Stimulated activated CD4-positive, alpha-beta T cell treated with anti-CD3 and anti-CD28 coated beads, Interleukin-1b, Interleukin-23, amount 100 ng/mL, for 4 hours (primary cell): ENCODE measurements around the gene IL5RA.

Source experiments
- DNase-seq, 2 donors: peaks; one replicate each; pipeline ENCODE4 v3.0.0-alpha.2; 2020; ENCODE audit warnings: low read depth in 2 of 2

The IL5RA gene

DNA sequence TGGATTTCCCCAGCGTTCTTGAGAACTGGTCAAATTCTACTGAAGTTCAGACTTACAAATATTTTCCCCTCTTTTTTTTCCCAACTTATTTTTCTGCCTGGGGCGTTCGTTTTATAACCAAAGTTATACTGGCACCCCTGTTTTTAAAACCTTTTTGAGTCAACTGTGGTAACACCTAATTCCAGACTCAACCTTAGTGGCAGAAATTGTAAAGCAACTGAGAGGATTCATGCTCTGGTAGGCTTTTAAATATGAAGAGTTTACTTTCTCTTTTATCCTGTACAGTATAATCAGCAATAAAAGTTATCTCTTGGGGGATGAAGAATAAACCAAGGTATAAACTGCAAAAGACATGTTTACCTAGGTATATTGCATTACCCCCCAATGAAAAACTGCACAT lies 2.3 kb downstream of the IL5RA start:
- DNase-seq: no peak

DNA sequence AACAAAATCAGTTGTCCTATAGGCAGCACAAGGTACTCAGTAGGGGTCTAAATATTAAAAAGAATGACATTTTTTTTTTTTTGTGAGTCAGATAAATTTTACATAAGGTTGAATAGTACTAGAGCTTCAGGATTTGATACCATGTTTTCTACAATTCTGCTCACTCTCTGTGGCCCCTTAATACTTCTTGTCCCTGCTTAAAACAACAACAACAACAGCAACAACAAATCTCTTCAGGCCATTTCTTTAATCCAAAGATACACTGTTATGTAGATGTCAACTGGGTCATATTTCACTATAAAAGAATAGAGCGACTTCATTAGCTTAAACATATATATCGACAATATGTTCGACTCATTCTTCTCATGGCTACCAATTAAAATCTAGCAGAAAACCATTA lies 3.0 kb downstream of the IL5RA start:
- DNase-seq: no peak

DNA sequence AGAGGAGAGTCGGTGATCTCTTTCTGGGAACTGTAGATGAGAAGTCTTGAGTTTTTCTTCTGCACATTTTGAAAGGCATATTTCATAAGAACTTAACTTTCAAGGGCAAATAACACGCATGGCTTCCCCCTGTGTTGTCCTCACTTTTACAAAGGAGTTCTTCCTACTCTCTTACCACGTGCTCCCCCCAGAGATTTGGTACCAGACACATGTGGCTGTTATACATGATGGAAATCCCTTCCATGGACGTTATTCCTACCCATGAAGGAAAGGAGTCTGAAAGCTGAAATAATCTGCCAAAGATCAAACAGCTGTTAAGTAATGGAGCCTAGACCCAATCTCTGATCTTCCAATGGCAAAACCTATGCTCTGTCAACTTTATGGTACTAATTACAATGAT lies 4.4 kb downstream of the IL5RA start:
- no peak for DNase-seq

DNA sequence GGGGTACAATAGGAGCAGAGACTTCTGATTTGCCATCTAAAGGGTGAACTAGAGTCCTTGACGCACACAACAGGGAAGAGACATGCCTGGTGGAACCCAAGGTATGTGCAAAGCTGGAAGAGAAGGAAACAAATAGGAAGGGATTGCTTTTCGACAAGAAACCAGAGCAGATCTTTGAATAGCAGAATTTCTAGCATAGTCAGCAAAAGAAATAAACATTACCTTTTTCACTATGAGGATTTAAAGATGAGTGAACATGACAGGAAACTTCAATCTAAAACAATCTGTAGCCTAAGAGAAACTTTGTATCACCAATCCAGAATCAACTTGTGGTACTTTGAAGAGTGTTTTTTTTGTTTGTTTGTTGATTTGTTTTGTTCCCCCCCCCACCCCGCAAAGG lies 4.9 kb downstream of the IL5RA start:
- no peak for DNase-seq

DNA sequence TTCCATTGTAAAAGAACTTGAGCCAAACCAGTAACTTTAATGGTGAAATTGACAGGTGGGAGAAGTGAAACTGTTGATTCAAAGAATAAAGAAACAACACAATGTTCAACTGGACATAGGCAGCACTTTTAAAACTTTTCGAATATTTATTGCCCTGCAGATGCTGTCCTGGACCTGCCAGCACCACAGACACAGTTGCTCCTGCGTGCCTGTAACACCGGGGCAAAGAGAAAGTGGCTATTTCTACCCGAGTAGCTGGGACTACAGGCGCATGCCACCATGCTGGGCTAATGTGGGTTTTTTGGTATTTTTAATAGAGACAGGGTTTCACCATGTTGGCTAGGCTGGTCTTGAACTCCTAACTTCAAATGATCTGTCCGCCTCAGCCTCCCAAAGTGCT lies 7.4 kb downstream of the IL5RA start:
- no peak for DNase-seq

DNA sequence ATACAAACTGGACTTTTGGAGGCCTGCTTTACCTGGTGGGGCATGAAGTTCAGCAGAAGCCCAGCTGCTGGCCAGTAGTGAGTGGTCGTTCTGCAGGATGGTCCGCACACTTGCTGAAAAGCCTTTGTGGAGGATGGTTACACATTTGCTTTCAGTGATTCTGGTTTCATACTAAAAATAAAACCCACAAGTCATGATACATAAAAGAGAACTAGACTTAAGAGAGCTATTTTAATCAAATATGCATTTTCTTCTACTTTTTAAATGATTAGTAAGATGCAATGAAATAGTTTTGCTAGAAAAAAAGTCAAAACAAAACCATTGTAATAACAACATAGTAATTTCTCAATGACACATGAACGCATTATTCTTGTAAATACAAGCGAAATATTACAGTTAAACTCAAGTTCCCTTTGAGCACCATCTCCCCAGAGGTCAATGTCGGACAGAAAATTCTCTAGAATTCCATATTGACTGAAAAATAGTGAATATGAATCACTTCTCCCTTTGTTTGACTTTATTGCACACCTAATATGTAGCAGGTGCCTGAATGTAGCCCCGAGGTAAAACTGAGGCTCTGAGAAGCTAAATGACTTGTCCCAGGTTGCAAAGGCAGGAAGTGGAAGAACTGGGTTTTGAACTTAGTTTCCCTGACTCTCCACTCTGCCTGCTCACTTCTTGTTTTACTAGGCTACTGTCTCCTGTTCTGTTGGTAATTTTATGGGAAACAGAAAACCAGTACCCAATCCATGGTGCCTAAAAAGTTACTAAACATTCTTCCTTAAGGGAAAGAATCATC lies 8.3 kb downstream of the IL5RA start:
- DNase-seq: no peak

DNA sequence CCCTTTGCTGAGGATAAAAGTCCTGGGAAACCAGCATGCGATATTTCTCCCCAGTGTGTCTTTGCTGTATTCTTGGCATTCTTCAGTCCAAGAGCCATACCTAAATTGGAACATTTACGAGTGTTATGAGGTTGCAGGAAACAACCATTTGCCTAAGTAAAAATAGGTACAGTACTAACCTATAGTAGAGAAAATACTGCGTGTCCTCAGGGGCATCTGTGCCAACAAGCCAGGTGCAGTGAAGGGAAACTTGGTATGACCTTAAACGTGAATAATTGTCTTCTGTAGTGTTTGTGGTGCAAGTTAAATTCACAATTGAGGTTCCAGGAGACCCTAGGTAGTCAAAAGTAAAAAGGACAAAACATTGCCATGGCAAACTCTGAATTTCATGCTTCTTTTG lies 12.2 kb downstream of the IL5RA start:
- no peak for DNase-seq

DNA sequence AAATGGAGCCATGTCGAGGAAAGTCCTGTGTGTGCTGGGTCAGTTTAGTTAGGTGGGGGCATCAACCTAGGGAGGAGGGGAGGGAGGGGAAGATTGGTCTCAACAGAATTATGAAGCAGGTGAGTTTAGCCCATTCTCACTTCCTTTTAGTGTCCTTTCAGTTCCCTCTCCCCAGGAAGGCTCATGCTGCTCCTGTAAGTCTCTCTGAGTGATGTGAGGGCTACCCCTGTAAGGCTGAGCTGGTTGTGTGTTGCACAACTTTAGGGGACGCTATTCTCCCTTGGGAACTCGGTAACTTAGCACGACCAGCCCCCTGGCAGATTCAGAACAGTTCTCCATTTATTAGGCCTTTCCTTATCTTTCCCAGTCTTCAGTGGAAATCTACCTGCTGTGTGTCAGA lies 21.2 kb downstream of the IL5RA start:
- DNase-seq: no peak

DNA sequence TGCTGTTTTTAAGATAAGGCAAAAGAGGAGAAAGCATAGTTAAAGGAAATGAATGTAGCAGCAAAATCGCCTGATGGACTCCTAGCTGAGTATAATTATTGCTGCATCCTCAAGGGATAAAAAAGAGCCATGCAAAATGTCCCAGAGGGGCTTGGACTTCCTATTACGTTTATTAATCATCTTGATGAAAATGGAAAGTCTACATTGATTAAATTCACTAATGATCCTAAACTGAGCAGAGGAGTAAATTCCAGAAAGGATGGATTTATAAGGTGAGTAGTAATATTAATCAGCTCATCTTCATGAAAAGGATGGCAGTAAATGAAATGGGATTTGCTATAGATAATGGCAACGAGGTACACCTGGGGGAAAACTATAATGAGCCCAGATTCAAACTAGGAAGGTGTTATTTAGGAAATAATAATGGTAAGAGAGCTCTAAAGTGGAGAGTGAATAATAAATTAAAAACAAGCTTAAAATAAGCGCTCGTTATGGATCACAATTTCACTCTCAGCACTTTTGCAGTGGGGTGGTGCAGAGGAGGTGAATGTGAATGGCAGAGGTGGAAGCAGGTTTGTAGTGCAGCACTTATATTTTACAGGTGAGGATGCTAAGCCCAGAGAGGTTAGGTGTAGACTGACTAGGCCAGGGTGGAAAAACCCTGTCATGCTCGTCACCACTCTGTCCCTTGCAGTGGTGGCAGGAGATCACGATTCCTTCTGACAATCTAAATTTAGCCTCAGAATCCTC lies 22.3 kb downstream of the IL5RA start:
- DNase-seq: no peak

DNA sequence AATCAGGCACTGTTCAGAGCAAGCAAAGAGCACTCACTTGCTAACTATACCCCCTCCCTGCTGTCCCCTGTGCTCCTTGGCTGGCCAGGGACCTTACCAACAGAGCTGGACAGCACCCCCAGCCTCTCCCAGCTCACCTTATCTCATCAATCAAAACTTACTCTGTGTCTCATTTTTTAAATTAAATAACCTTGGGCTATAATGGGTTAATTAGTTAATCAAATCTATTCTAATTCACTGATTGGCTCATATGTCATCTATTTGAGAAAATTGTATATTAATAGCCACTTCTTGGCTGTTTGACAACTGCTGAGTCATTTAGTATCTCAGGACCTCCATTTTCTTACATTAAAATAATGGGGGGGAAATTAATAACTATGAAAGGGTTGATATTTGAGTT lies 22.9 kb downstream of the IL5RA start:
- no peak for DNase-seq

DNA sequence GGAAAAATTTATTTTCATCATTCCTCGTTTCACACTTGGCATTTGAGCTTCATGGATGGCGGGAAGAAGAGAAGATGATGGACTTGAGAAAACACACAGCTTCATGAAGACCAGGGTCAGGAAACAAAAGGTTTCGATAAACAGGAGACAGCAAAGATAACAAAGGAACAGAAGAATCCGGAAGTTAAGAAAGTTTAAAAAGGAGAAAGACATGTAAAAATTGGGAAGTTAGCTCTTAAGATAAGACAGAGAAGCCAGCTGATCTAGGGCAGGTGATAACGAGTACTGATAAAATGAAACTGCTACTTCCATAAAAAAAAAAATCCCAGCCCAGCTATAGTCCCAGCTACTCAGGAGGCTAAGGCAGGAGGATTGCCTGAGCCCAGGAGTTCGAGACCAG lies 23.9 kb downstream of the IL5RA start:
- DNase-seq: no peak

DNA sequence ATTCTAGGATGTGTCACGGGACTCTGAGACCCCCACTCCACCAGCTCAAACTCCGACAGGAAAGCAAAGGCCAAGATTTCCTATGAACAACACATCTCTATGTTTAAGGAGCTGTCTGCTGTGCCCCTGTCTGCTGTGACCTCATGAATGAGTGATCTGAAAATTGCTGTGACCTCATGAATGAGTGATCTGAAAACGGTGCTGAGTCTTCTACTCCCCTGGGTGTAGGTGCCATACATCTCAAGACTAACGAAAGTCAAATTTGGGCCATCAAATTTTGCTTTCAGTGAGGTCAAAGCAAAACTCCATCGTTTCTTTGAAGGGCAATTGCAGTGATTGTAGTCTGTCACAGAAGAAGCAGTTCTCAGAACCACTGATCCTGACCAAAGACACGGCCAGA lies 24.4 kb downstream of the IL5RA start:
- DNase-seq: no peak

DNA sequence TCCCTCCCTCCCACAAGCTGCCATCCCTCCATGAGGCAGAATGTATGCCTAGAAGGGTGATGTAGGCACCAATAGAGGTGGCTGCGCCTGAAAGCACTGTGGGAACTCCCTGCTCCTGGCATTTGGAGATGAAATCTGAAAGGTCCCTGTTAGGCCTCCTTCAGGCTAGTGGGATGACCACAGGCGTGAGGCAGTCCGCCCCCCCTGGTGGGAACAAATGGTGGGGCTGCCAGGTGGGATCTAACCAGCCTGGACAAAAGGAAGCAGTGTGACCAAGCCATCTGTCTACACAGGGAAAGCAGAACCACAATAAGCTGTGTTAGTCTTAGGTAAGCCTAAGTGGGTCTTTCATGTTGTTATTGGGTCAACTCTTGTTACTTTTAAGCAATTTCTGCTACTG lies 25.3 kb downstream of the IL5RA start:
- no peak for DNase-seq

DNA sequence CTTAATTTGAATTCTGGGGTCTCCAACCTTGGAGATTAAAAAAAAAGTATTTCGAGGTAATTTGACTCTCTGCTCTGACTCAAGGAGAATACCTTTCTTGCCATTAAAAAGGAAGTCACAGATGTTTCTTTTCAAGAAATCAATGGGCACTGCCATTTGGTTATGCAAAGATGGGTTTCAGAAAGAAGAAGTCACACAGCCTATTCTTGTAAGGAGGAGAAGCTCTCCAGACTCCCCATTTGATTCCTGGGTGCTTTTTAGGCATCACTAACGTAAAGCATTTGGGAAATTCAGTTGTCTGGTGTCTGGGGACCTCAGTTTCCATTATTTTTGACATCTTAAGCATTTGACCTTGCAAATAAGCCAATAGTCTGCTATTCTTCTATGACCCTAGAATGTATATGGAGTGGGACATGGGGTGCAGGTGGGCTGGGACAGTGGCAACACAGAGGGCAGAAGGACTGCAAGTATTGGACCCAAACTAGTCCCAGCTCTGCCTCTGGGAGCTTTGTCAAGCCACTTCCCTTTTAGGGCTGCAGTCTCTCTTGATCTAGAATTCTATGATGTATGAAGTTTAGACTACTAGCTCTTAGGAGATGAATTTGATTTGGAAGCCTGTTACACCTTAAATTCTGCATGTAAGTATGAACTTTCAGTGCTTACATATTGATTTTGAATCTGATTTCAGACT lies 27.8 kb downstream of the IL5RA start:
- DNase-seq: no peak

DNA sequence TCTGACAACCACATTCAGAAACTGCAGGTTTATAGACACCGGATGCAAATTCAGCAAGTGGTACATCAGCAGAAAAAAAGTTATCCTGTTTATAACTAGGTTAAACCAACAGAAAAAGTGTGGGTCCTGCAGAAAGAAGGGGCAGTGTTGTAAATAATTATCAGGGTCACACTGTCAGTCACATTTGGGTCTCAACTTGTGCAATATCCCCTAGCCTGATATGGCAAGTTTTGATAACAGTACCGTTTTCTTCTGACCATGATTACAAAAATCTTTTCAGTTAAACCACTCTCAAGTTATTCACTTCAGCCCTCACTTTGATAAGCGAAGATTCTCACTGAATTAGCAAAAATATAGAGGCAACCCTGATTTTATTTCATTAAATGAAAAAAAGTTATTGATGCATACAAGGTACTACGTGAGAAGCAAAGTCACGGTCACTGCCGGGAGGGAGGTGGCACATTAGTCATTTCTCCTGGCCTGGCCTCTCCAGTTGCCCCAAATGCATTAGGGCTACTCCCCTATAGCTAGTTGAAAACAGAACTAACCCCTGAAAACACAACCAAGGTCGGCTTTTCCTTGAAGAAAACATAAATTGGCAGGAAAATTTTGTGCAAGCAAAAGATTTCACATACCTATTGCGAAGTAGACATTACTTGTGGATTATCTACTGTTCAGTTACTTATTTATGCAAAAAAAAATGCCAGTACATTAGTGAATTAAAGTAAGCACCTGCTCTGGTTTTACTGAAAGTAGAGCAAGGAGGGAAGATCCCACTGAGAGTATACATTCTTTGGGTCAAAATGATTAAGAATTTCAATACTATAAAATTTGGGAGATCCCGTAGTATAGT lies 28.6 kb downstream of the IL5RA start:
- DNase-seq: no peak

DNA sequence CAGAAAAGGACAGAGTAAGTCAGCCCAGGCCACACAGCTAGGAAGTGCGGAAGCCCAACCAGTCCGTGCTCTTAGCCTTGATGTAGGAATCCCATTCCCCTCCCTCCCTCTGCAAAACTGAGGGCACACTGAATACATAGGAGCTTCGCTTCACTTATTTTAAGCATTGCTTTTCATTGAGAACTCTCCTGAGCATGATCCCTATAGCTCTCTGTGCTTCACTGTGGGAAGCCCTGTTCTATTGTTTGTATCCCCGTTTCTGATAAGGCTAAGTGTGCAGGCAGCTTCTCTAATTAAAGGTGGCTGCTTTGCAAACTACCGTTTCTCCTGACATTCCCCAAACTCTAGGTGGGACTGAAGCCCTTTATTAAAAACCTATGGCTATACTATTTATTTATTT lies 29.9 kb downstream of the IL5RA start:
- no peak for DNase-seq

DNA sequence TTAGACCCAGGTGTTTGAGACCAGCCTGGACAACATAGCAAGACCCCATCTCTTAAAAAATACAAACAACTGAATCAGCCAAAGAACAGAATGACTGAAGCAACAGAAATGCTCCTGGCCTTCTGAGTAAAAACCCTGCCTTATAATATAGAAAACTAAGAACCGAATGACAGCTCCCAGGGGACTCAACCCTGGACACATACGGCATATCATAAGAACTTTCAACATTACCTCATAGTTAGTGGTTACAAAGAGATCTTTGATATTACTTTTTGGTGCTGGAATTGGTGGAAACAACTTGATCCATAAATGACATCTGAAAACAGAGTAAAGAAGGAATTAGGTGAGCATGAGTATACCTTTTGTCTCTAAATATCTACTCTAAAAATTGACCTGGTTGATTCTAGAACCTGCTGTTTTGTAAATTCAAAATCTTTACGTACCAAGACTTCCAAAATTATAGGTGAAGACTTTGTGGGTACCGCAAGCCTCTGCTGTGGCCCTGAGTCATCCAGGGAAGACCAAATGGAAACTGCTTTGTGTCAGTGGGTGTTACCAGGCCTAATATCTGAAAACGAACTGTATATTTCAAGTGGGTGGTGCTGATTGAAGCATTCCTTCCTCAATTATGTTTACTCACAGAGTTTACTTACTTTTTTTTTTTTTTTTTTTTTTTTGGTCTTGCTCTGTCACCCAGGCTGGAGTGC lies 35.5 kb downstream of the IL5RA start:
- DNase-seq: no peak

DNA sequence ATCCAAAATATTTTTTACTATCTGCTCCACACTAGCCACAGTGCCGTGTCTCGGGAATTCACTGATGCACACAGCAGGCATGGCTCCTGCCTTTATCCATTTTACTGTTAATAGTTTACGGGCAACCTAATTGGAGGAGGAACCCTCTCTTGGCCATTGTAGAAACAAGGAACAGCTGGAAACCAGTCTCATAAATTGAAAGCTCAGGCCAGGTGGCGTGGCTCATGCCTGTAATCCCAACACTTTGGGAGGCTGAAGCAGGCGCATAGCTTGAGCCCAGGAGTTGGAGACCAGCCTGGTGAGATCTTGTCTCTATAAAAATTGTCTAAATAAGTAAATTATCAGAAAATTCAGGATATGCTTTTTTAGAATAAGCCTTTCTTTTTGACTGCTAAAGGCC lies 39.0 kb downstream of the IL5RA start:
- DNase-seq: no peak

DNA sequence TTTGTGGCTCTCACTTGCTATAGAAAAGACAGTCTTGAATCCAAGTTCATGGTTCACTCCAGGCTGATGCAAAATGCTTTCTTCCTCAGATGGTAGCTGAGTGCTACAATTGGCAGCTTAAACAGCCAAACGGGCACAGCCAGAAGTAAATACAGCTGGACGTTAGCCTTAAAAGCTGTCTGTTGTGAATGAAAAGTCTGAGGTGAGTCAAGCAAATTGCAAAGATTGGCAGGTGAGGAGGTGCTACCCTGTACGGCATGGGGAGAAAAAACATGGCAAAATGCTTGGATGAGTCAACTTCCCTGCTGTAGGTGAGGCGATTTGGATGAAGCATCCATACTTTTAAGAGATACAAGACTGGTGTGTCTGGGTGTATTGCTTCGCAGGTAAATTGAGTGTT lies 40.5 kb downstream of the IL5RA start:
- DNase-seq: no peak

DNA sequence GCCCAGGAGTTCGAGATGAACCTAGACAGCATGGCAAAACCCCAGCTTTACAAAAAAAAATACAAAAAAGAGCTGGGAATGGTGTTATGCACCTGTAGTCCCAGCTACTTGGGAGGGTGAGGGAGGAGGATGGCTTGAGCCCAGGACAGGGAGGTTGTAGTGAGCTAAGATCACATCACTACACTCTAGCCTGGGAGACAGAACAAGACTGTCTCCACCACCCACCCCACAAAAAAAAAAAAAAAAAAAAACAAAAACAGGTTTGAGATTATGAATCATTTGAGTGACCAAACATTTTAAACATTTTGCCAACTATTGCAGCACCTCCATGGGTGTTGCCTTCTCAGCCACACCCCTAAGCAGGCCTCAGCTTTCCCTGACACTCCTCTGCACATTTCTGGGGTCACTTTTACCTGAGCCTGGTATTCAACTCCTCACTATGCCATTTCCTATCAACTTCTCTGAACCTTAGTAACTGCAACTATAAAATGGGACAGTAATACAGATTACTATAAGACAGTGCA lies 41.8 kb downstream of the IL5RA start:
- no peak for DNase-seq

DNA sequence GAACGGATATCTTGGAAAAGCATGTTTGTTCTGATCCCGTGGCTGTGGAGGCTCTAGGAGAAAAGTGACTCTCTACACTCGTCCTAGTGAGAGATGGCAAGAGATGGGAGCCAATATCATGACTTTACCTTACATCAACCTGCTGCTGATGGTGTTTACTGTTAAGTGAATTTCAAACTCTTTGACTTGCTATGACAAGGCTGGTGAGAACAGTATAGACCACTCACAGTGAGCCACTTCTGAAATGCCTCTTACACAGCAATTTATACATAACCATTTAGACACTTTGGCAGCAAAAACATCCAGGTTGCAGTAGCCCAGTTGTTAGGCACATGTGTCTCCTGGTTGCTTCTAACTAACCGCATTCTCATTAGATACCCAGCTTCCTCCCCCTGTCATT lies 43.3 kb downstream of the IL5RA start:
- DNase-seq: no peak
